Measurements from ENCODE around the gene ALX4. TPM values are rescaled to one million over a fixed set of nuclear protein-coding genes. Genes with fewer than 3 reads are reported as not detected.

Gene ALX4
- total and polyA plus RNA-seq, 9 of the 15 experiments (the other 6 are each of a cell fraction or from before 2014, with no cell fraction given), result 0.07 to 1.2 (median 0.33) TPM

DNA sequence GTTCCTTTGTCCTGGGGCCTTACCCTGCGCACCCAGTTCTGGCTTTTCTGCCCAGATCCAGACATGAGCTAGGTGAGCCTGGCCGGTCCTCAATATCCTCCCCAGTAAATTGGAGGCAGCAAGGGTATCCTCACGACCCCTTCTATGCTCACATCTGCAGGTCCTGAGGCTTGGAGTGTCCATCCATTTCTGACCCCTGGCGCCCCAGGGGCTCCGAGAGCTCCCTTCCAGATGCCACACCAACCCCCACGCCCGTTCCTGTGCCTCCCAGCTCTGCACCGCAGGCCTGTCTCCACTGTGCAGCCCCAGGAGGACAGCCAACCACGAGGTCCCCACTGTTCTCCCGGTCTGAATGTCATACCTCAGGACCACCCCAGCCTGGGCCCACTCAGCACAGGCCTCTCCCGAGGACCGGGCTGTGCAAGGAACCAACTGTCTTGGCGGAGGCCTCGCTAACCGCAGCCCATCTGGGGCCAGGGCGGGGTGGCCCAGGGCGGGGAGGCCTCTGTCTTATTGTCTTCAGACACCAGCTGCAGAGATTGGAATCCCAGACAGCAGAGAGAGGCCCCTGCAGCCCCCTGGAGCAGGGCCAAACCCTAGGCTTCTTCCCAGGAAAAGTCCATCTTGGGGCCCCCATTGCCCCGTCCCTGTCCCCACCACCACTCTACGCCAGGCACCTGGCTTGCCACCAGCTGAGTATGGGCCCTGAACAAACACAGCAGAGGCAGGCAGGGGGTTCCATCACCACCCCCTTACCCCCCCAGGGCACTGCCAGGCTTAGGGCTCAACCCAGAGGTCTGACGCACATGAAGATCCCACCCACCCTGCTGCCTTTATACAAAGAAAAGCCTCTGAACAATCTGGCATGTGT, 39.3 kb downstream of the ALX4 start (continued):
- peak; percentile 19; the same call in 1 of the 2 replicates for TF ChIP-seq ZNF766 (CRISPR knock-in tag; conservative IDR thresholded peaks at IDR 0.05)
- 0 out of 4 replicates have a peak, but pooled peaks of 1 of the 2 experiments have one; percentile 16 for TF ChIP-seq HDAC1 (IDR thresholded peaks at IDR 0.05)
- TF ChIP-seq ESRRA (IDR thresholded peaks at IDR 0.05; ENCODE audit: borderline replicate concordance, low read depth), result peak; percentile 13; the same call in 1 of the 2 replicates
- no peak for TF ChIP-seq SRF (CRISPR knock-in tag; IDR thresholded peaks at IDR 0.05)
- TF ChIP-seq, protein P1, sequence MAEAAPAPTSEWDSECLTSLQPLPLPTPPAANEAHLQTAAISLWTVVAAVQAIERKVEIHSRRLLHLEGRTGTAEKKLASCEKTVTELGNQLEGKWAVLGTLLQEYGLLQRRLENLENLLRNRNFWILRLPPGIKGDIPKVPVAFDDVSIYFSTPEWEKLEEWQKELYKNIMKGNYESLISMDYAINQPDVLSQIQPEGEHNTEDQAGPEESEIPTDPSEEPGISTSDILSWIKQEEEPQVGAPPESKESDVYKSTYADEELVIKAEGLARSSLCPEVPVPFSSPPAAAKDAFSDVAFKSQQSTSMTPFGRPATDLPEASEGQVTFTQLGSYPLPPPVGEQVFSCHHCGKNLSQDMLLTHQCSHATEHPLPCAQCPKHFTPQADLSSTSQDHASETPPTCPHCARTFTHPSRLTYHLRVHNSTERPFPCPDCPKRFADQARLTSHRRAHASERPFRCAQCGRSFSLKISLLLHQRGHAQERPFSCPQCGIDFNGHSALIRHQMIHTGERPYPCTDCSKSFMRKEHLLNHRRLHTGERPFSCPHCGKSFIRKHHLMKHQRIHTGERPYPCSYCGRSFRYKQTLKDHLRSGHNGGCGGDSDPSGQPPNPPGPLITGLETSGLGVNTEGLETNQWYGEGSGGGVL (CRISPR knock-in tag; IDR thresholded peaks at IDR 0.05), result no peak
- TF ChIP-seq, protein P2, sequence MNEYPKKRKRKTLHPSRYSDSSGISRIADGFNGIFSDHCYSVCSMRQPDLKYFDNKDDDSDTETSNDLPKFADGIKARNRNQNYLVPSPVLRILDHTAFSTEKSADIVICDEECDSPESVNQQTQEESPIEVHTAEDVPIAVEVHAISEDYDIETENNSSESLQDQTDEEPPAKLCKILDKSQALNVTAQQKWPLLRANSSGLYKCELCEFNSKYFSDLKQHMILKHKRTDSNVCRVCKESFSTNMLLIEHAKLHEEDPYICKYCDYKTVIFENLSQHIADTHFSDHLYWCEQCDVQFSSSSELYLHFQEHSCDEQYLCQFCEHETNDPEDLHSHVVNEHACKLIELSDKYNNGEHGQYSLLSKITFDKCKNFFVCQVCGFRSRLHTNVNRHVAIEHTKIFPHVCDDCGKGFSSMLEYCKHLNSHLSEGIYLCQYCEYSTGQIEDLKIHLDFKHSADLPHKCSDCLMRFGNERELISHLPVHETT (CRISPR knock-in tag; conservative IDR thresholded peaks at IDR 0.05 in 1 of 2, IDR thresholded peaks at IDR 0.05 in 1 of 2), result no peak; a peak in 1 of 4 replicates
- TF ChIP-seq CC2D1A (IDR thresholded peaks at IDR 0.05), result no peak
- no peak for TF ChIP-seq HMGN3 (IDR thresholded peaks at IDR 0.05; ENCODE audit: borderline replicate concordance, extremely low read depth, insufficient read length, low read depth, low read length)
- no peak for TF ChIP-seq ZNF143 (CRISPR knock-in tag; IDR thresholded peaks at IDR 0.05)
- no peak for TF ChIP-seq MIER1 (IDR thresholded peaks at IDR 0.05; ENCODE audit: low read depth)
- no peak for TF ChIP-seq CBX8 (IDR thresholded peaks at IDR 0.05; ENCODE audit: borderline replicate concordance, extremely low read depth, low read depth, low read length, poor library complexity, severe bottlenecking)
- 0 out of 2 replicates have a peak, but pooled peaks have one; percentile 8 for TF ChIP-seq CREM (IDR thresholded peaks at IDR 0.05; ENCODE audit: low read depth)
- TF ChIP-seq, protein P3, sequence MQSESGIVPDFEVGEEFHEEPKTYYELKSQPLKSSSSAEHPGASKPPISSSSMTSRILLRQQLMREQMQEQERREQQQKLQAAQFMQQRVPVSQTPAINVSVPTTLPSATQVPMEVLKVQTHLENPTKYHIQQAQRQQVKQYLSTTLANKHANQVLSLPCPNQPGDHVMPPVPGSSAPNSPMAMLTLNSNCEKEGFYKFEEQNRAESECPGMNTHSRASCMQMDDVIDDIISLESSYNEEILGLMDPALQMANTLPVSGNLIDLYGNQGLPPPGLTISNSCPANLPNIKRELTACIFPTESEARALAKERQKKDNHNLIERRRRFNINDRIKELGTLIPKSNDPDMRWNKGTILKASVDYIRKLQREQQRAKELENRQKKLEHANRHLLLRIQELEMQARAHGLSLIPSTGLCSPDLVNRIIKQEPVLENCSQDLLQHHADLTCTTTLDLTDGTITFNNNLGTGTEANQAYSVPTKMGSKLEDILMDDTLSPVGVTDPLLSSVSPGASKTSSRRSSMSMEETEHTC (IDR thresholded peaks at IDR 0.05), result no peak
